ENCODE data around the gene MEI1. TPM values are rescaled to one million over a fixed set of nuclear protein-coding genes. Genes with fewer than 3 reads are reported as not detected.

Gene MEI1
- total RNA-seq, 2 donors from 2014 or later, result 7.4 TPM; not detected in 1

GRCh38 chr22:41819257-41819656 is 120.0 kb downstream of the MEI1 start:
- TF ChIP-seq POLR2AphosphoS5 (IDR thresholded peaks at IDR 0.05) (no peak), CTCF (IDR thresholded peaks at IDR 0.05) (no peak), POLR2A (IDR thresholded peaks at IDR 0.05) (no peak)
- Histone ChIP-seq H3K4me1 (replicated peaks) (no peaks in the 10 kb centered on the region), H3K9me3 (no peaks in the 10 kb centered on the region), H3K4me3 (no peak overlapping the region), H3K27me3 (replicated peaks; ENCODE audit: insufficient read depth) (no peaks in the 10 kb centered on the region), H3K36me3 (no peaks in the 10 kb centered on the region), H3K27ac (no peak overlapping the region)
- intact Hi-C loops (cut with DNase I), result no loop called here
- no peak for DNase-seq (ENCODE audit: low spot score)
- 98% methylated on average over 4 of the region's 4 CpGs for WGBS

GRCh38 chr22:41820447-41820846 is 121.1 kb downstream of the MEI1 start:
- TF ChIP-seq POLR2AphosphoS5 (IDR thresholded peaks at IDR 0.05), result no peak
- TF ChIP-seq POLR2A (IDR thresholded peaks at IDR 0.05), result no peak
- no peak for TF ChIP-seq CTCF (IDR thresholded peaks at IDR 0.05)
- Histone ChIP-seq H3K9me3 (no peaks in the 10 kb centered on the region), H3K36me3 (no peaks in the 10 kb centered on the region), H3K27me3 (replicated peaks; ENCODE audit: insufficient read depth) (no peaks in the 10 kb centered on the region), H3K4me3 (no peak overlapping the region), H3K27ac (no peak overlapping the region), H3K4me1 (replicated peaks) (no peaks in the 10 kb centered on the region)
- intact Hi-C loops (cut with DNase I), result loop anchor here (10.0 kb wide), 1 partner anchor 126 kb away; the partner anchor contains the start of gene MEI1
- 88% methylated on average over 5 of the region's 5 CpGs for WGBS
- DNase-seq (ENCODE audit: low spot score), result no peak

- H3K27me3 ChIP-seq (replicated peaks; ENCODE audit: insufficient read depth), result no peaks in the 10 kb centered on the region
- 85% methylated on average over 12 of the region's 12 CpGs for WGBS
- TF ChIP-seq CTCF (IDR thresholded peaks at IDR 0.05) (no peak), POLR2A (IDR thresholded peaks at IDR 0.05) (no peak), POLR2AphosphoS5 (IDR thresholded peaks at IDR 0.05) (no peak)
- H3K4me3 ChIP-seq, result no peak overlapping the region
- H3K9me3 ChIP-seq, result no peaks in the 10 kb centered on the region
- DNase-seq (ENCODE audit: low spot score), result no peak
- H3K36me3 ChIP-seq, result no peaks in the 10 kb centered on the region
- intact Hi-C loops (cut with DNase I), result loop anchor here (10.0 kb wide), 1 partner anchor 127 kb away; the partner anchor contains the start of gene MEI1
- no peak overlapping the region for H3K27ac ChIP-seq
- H3K4me1 ChIP-seq (replicated peaks), result no peaks in the 10 kb centered on the region
These were observed 122.4 kb downstream of the MEI1 start for GRCh38 chr22:41821471-41822316.

- Histone ChIP-seq H3K27ac (no peak overlapping the region), H3K27me3 (replicated peaks; ENCODE audit: insufficient read depth) (no peaks in the 10 kb centered on the region), H3K9me3 (no peaks in the 10 kb centered on the region), H3K4me3 (no peak overlapping the region), H3K4me1 (replicated peaks) (no peaks in the 10 kb centered on the region), H3K36me3 (no peaks in the 10 kb centered on the region)
- intact Hi-C loops (cut with DNase I), result loop anchor here (10.0 kb wide), 1 partner anchor 128 kb away; the partner anchor contains the start of gene MEI1
- peak; percentile 58 for DNase-seq (ENCODE audit: low spot score)
- TF ChIP-seq POLR2A (IDR thresholded peaks at IDR 0.05) (no peak), CTCF (IDR thresholded peaks at IDR 0.05) (peak in 3 of 4 experiments; percentile 62 to 79 (median 77)), POLR2AphosphoS5 (IDR thresholded peaks at IDR 0.05) (peak; percentile 61)
- 87% methylated on average over 3 of the region's 3 CpGs for WGBS
These were observed 123.2 kb downstream of the MEI1 start for GRCh38 chr22:41822317-41823057.

Data from prostate gland (tissue), 2 donors.